SK-N-SH treated with all-trans-retinoic acid at 6 μM for 48 hours (cell line): Measurements from ENCODE around the gene IFNK.

Experiments
- ATAC-seq: fragments of 200-7000 bp; cut with Tn5 transposase; 3 replicates; pipeline ENCODE4 v1.9.1; 2020; ENCODE audit warnings: mild to moderate bottlenecking, moderate library complexity
- ARNTL ChIP-seq: fragments of 450-650 bp; formaldehyde crosslinking; IDR thresholded peaks from 2 replicates; pipeline ENCODE4 v1.5.0; 2020; ENCODE audit warnings: low read depth, mild to moderate bottlenecking, moderate library complexity, borderline replicate concordance
- CSDC2 ChIP-seq: fragments of 250-450 bp; sonication (Bioruptor Pico); IDR thresholded peaks from 2 replicates; pipeline ENCODE4 v1.5.0; 2020; ENCODE audit warnings: mild to moderate bottlenecking, moderate library complexity
- ESRRG ChIP-seq: fragments of 250-450 bp; sonication (Bioruptor Pico); IDR thresholded peaks from 2 replicates; pipeline ENCODE4 v1.6.1; 2021; ENCODE audit warnings: mild to moderate bottlenecking
- GLIS3 ChIP-seq: fragments of 250-450 bp; sonication (Bioruptor Pico); IDR thresholded peaks from 2 replicates; pipeline ENCODE4 v1.5.0; 2020; ENCODE audit warnings: mild to moderate bottlenecking, moderate library complexity
- ISL1 ChIP-seq: fragments of 250-450 bp; sonication (Bioruptor Pico); IDR thresholded peaks from 2 replicates; pipeline ENCODE4 v2.1.2; 2022; ENCODE audit warnings: mild to moderate bottlenecking, moderate library complexity
- OSR1 ChIP-seq: fragments of 250-450 bp; sonication (Bioruptor Pico); IDR thresholded peaks from 2 replicates; pipeline ENCODE4 v1.8.0; 2022; ENCODE audit warnings: moderate library complexity, mild to moderate bottlenecking, inconsistent platforms
- PPARA ChIP-seq: fragments of 250-450 bp; sonication (Bioruptor Pico); IDR thresholded peaks from 2 replicates; pipeline ENCODE4 v1.5.0; 2020; ENCODE audit warnings: mild to moderate bottlenecking, borderline replicate concordance
- SNAI2 ChIP-seq: fragments of 250-450 bp; sonication (Bioruptor Pico); IDR thresholded peaks from 2 replicates; pipeline ENCODE4 v1.5.0; 2020; ENCODE audit warnings: mild to moderate bottlenecking, moderate library complexity
- TCF4 ChIP-seq: fragments of 250-450 bp; sonication (Bioruptor Pico); IDR thresholded peaks from 2 replicates; pipeline ENCODE4 v1.8.0; 2021; ENCODE audit warnings: mild to moderate bottlenecking, moderate library complexity, borderline replicate concordance
- TOX ChIP-seq: fragments of 250-450 bp; sonication (Bioruptor Pico); IDR thresholded peaks from 2 replicates; pipeline ENCODE4 v1.8.0; 2021; ENCODE audit warnings: mild to moderate bottlenecking, moderate library complexity, borderline replicate concordance
- ZC3H10 ChIP-seq: fragments of 250-450 bp; sonication (Bioruptor Pico); IDR thresholded peaks from 2 replicates; pipeline ENCODE4 v1.5.1; 2021; ENCODE audit warnings: mild to moderate bottlenecking, moderate library complexity
- ZFP30 ChIP-seq: fragments of 450-650 bp; formaldehyde crosslinking; IDR thresholded peaks from 2 replicates; pipeline ENCODE4 v1.5.0; 2022; ENCODE audit warnings: mild to moderate bottlenecking, moderate library complexity
- ZNF70 ChIP-seq: fragments of 450-650 bp; formaldehyde crosslinking; IDR thresholded peaks from 2 replicates; pipeline ENCODE4 v1.5.0; 2020; ENCODE audit warnings: mild to moderate bottlenecking, moderate library complexity
- TF ChIP-seq, protein P1 (sequence below): fragments of 250-450 bp; sonication (Bioruptor Pico); IDR thresholded peaks from 2 replicates; pipeline ENCODE4 v1.8.0; 2021; ENCODE audit warnings: low read depth, mild to moderate bottlenecking, moderate library complexity, borderline replicate concordance
- TF ChIP-seq, protein P2 (sequence below): fragments of 250-450 bp; sonication (Bioruptor Pico); IDR thresholded peaks from 2 replicates; pipeline ENCODE4 v1.8.0; 2020; ENCODE audit warnings: mild to moderate bottlenecking, moderate library complexity, borderline replicate concordance
- TF ChIP-seq, protein P3 (sequence below): fragments of 250-450 bp; sonication (Bioruptor Pico); IDR thresholded peaks from 2 replicates; pipeline ENCODE4 v1.5.1; 2021; ENCODE audit warnings: mild to moderate bottlenecking, moderate library complexity
- TF ChIP-seq, protein P4 (sequence below): fragments of 250-450 bp; sonication (Bioruptor Pico); IDR thresholded peaks from 2 replicates; pipeline ENCODE4 v1.5.1; 2020; ENCODE audit warnings: low read depth, mild to moderate bottlenecking, moderate library complexity

IFNK gene

GRCh38 chr9:27538647-27539046 is 14.6 kb downstream of the IFNK start (continued):
- TF ChIP-seq, protein P1, sequence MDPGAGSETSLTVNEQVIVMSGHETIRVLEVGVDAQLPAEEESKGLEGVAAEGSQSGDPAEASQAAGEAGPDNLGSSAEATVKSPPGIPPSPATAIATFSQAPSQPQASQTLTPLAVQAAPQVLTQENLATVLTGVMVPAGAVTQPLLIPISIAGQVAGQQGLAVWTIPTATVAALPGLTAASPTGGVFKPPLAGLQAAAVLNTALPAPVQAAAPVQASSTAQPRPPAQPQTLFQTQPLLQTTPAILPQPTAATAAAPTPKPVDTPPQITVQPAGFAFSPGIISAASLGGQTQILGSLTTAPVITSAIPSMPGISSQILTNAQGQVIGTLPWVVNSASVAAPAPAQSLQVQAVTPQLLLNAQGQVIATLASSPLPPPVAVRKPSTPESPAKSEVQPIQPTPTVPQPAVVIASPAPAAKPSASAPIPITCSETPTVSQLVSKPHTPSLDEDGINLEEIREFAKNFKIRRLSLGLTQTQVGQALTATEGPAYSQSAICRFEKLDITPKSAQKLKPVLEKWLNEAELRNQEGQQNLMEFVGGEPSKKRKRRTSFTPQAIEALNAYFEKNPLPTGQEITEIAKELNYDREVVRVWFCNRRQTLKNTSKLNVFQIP (CRISPR knock-in tag): no peak
- TF ChIP-seq TCF4 (no peak), SNAI2 (CRISPR knock-in tag) (no peak), ARNTL (CRISPR knock-in tag) (no peak)

- ATAC-seq: peak; percentile 63
- no peak for TF ChIP-seq ISL1 (CRISPR knock-in tag)
- TF ChIP-seq ZNF70 (CRISPR knock-in tag): no peak
- TF ChIP-seq, all 23 proteins: peak for 0
These were observed 15.7 kb downstream of the IFNK start for GRCh38 chr9:27539479-27540441.

DNA sequence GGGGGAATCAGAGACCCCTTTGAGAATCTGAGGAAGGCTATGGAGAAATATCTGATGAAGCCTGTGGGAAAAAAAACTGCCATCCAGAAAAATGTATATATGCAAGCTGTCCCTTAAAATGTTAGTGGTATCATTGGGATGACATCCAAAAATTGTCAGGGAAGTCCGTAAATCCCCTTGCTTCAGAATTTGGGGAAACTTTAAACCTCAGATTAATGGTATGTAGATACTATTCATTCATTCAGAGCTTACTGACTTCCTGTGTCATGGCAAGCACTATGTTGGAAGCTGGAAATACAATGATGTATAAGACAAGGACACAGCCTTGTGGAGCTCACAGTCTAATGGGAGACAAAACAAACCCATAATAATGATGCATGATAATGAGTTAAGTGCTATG is 16.4 kb downstream of the IFNK start:
- TF ChIP-seq ARNTL (CRISPR knock-in tag): no peak
- no peak for TF ChIP-seq ZNF70 (CRISPR knock-in tag)
- TF ChIP-seq, protein P2, sequence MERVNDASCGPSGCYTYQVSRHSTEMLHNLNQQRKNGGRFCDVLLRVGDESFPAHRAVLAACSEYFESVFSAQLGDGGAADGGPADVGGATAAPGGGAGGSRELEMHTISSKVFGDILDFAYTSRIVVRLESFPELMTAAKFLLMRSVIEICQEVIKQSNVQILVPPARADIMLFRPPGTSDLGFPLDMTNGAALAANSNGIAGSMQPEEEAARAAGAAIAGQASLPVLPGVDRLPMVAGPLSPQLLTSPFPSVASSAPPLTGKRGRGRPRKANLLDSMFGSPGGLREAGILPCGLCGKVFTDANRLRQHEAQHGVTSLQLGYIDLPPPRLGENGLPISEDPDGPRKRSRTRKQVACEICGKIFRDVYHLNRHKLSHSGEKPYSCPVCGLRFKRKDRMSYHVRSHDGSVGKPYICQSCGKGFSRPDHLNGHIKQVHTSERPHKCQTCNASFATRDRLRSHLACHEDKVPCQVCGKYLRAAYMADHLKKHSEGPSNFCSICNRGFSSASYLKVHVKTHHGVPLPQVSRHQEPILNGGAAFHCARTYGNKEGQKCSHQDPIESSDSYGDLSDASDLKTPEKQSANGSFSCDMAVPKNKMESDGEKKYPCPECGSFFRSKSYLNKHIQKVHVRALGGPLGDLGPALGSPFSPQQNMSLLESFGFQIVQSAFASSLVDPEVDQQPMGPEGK (CRISPR knock-in tag): no peak
- no peak for TF ChIP-seq ZC3H10
- TF ChIP-seq, protein P3, sequence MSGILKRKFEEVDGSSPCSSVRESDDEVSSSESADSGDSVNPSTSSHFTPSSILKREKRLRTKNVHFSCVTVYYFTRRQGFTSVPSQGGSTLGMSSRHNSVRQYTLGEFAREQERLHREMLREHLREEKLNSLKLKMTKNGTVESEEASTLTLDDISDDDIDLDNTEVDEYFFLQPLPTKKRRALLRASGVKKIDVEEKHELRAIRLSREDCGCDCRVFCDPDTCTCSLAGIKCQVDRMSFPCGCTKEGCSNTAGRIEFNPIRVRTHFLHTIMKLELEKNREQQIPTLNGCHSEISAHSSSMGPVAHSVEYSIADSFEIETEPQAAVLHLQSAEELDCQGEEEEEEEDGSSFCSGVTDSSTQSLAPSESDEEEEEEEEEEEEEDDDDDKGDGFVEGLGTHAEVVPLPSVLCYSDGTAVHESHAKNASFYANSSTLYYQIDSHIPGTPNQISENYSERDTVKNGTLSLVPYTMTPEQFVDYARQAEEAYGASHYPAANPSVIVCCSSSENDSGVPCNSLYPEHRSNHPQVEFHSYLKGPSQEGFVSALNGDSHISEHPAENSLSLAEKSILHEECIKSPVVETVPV (CRISPR knock-in tag): no peak
- no peak for TF ChIP-seq OSR1 (CRISPR knock-in tag)
- ATAC-seq: peak; percentile 60; the same call in 2 of the 3 replicates

- no peak for TF ChIP-seq CSDC2 (CRISPR knock-in tag)
- no peak for TF ChIP-seq TCF4
- TF ChIP-seq OSR1 (CRISPR knock-in tag): no peak
- no peak for ATAC-seq
These were observed 17.6 kb downstream of the IFNK start for GRCh38 chr9:27541740-27542139.

DNA sequence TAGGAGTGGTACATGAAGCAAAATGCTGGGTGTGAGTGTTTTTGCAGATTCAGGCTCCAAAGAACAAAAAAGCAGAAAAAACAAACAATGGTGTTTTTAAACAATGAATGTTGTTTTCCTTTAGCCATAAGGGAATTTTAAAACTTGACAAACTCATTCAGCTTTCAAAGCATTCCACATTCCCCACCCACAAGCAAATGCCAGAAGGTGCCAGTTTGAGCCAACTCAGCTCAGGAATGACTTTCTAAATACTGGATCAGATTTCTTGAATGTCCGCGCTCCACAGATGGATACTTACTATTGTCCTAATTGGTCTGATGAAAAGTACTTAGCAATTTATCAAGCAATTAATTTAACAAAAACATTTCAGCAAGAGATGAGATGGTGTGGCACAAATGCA is 18.4 kb downstream of the IFNK start:
- ATAC-seq: peak; percentile 47; the same call in 2 of the 3 replicates
- TF ChIP-seq TOX (no peak), ESRRG (CRISPR knock-in tag) (no peak), TCF4 (no peak), OSR1 (CRISPR knock-in tag) (no peak), GLIS3 (CRISPR knock-in tag) (no peak), PPARA (CRISPR knock-in tag) (no peak), ARNTL (CRISPR knock-in tag) (no peak)
- TF ChIP-seq, all 23 proteins: peak for 0

DNA sequence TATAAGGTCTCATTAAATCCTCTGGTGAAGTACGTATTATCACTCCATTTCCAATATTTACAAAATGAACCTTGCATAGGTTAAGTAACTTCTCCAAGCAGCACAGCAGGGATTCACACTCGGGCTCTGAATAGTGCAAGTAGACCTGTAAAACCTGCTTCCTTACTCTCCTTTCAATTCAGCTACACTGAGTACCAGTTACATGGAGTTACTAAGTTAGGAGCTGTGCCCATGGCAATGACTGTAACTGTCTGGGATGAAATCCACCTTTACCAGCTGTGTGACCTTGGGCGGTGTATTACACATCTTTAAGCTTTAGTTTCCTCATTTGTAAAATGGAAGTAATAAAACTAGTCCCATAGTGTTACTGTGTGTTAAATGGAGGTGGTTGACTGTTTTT is 21.4 kb downstream of the IFNK start:
- no peak for ATAC-seq
- TF ChIP-seq, protein P4, sequence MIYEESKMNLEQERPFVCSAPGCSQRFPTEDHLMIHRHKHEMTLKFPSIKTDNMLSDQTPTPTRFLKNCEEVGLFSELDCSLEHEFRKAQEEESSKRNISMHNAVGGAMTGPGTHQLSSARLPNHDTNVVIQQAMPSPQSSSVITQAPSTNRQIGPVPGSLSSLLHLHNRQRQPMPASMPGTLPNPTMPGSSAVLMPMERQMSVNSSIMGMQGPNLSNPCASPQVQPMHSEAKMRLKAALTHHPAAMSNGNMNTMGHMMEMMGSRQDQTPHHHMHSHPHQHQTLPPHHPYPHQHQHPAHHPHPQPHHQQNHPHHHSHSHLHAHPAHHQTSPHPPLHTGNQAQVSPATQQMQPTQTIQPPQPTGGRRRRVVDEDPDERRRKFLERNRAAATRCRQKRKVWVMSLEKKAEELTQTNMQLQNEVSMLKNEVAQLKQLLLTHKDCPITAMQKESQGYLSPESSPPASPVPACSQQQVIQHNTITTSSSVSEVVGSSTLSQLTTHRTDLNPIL (CRISPR knock-in tag): no peak
- TF ChIP-seq PPARA (CRISPR knock-in tag): no peak
- TF ChIP-seq ZFP30 (CRISPR knock-in tag): no peak
- TF ChIP-seq GLIS3 (CRISPR knock-in tag): no peak
- no peak for TF ChIP-seq CSDC2 (CRISPR knock-in tag)
- TF ChIP-seq TCF4: no peak
- TF ChIP-seq ZC3H10: no peak
